GM21723 (cell line): Measurements from ENCODE around the gene FCN1.

ENCODE experiments used
- ATAC-seq: cut with Tn5 transposase; IDR thresholded peaks from one replicate; pipeline ENCODE4 v1.9.1; 2021; ENCODE audit warnings: mild to moderate bottlenecking, moderate library complexity; ENCODE audit not compliant: unreplicated experiment

The FCN1 gene

GRCh38 chr9:134915046-134915985 is 2.4 kb downstream of the FCN1 start:
- no peak for ATAC-seq

GRCh38 chr9:134914501-134914834 is 3.2 kb downstream of the FCN1 start:
- no peak for ATAC-seq

GRCh38 chr9:134913713-134914500 is 3.8 kb downstream of the FCN1 start:
- ATAC-seq = no peak

- ATAC-seq = no peak
Observed at GRCh38 chr9:134913041-134913712, 4.5 kb downstream of the FCN1 start.

GRCh38 chr9:134912126-134912840 is 5.4 kb downstream of the FCN1 start:
- ATAC-seq = no peak

- ATAC-seq = no peak
Observed at GRCh38 chr9:134909511-134910481, 7.9 kb downstream of the FCN1 start.

GRCh38 chr9:134908524-134909309 is 9.0 kb downstream of the FCN1 start:
- no peak for ATAC-seq

GRCh38 chr9:134902936-134903335 is 14.8 kb downstream of the FCN1 start:
- no peak for ATAC-seq

- ATAC-seq = no peak
Observed at GRCh38 chr9:134899818-134900217, 17.9 kb downstream of the FCN1 start.

GRCh38 chr9:134899168-134899567 is 18.5 kb downstream of the FCN1 start:
- ATAC-seq = no peak

GRCh38 chr9:134898319-134898718 is 19.4 kb downstream of the FCN1 start:
- no peak for ATAC-seq

- ATAC-seq = no peak
Observed at GRCh38 chr9:134897584-134898170, 20.0 kb downstream of the FCN1 start.

- ATAC-seq = no peak
Observed at GRCh38 chr9:134896834-134897583, 20.7 kb downstream of the FCN1 start.

GRCh38 chr9:134895908-134896833 is 21.5 kb downstream of the FCN1 start:
- ATAC-seq = no peak

GRCh38 chr9:134895567-134895907 is 22.2 kb downstream of the FCN1 start:
- ATAC-seq = no peak

GRCh38 chr9:134895097-134895496 is 22.6 kb downstream of the FCN1 start:
- ATAC-seq = no peak
